RPMI7951 (cell line): ENCODE results near the gene VPS52. TPM values are rescaled to one million over a fixed set of nuclear protein-coding genes. Genes with fewer than 3 reads are reported as not detected.
A peak's percentile ranks its signal among the peaks of the same experiment; 100 is the strongest.
"Not testable (repeated sequence)": the region's sequence is repeated elsewhere in the genome, so short reads cannot be mapped to it uniquely, and the experiment has no call there.

Experiments used
- DNase-seq: peaks from one replicate; pipeline ENCODE4 v3.0.0-alpha.2; 2012; ENCODE audit warnings: low read depth
- total RNA-seq: library from RNA; depleted of rRNA; stranded (reverse); fragments of >200 nt; shearing (Covaris generic); gene quantifications from 2 replicates; pipeline ENCODE4 v1.2.3, GENCODE V29; 2014

Gene VPS52
- total RNA-seq, 1 experiment from 2014 or later, result 43.1 TPM

DNA sequence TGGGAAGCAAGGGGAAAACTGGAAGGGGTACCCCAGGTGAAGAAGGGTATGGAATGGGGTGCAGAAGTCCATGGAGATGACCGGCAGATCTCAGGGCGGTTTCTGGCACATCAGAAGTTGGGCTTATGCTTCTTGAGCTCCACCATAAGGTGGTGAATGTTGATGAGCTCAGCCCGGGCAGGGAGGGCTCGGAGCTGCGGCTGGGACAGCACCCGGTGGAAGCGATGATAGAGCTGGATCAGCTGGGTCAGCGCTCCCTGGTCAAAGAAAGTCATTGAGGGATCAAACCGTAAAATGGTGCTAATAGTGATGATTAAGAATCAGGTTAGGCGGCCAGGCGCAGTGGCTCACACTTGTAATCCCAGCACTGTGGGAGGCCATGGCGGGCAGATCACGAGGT is 20.9 kb downstream of the VPS52 start:
- DNase-seq, result no peak

DNA sequence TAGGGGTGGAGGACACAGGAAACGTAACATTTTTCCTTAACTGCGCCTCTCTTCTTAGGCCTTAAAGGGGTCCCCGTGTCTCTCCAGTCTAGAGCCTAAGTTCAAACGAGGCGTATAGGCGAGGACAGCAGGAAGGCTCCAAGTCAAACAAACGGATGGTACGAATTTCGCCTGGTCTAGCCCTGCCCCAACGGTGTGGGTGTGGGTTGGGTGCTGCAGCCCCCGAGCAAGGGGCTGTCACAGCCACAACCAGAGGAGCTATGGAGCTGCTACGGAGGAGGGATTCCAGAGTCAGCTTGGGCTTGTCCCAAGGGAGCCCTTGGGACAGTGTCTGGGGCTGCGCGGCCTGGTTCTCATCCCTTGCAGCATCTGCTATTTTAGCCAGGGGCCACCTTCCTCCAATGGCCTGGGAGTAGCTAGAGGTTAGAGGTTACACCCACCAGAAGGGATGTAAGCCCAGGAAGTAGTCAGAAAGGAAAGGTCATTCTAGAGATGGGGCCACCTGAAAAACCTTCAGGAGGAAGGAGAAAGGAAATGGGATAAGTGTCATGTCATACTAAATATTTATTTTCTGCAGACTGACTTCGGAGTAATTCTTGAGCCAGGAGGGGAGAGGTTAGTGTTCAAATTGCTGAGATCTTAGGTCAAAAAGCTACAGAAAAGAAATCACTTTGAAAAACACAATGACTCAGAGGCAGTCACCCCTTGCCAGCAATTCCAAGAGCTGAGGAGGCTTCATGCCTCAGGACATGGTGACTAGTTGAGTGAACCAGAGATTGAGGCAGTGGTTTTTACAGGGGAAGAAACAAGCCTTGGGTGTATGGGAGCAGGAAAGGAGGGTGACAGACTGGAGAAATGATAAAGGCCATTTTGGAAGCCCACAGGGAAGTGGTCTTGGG is 21.7 kb downstream of the VPS52 start:
- peak; percentile 95 for DNase-seq

DNA sequence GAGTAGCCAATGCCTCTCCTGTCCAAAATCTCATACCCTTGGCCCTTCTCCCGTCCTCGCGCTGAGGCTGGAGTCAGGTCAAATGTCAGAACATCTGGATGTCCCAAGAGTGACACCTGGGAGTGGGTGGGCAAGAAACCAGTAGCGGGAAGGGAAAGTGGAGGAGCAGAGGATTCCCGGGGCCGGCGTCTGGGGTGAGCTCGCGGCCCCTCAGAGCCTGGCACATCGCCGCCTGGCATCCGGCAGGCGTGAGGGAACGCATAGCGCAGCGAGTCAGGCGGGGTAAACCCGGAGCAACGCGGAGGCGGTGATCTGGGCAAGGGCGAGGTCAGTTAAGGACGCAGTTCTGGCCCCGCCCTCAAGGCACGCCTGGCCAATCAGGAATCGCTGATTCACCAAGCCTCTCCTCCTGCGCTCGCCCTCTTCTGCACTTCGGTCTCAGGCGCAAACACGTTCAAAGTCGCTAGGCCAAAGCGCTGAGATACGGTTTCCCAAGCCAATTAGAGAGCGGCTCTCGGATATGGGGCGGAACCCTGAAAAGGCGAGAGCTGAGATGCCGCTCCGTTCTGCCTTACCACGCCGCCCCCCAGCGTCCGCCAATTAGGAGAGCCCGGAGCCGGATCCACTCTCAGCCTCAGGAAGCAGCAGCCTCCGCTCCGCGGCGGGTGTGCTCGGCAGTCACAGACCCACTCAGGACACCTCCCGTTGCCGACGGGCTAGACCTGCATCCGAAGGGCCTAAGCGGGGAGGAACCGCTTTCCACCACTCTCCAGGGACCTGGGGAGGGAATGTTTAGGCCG is 22.5 kb downstream of the VPS52 start:
- DNase-seq, result peak; percentile 100

DNA sequence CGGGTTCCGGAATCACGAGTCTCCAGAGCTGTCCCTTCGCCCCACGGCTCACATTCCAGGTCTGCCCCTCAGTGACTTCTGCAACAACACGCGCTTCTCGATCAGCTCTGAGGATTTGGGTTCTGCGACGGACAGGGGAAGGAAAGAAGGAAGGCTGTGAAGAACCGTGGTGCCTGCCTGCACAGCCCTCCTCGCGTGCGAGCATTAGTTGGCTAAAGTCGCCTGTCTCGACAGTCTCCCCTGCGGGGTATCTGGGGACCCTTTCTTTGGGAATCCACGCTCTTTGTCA is 23.1 kb downstream of the VPS52 start:
- DNase-seq, result peak; percentile 57

DNA sequence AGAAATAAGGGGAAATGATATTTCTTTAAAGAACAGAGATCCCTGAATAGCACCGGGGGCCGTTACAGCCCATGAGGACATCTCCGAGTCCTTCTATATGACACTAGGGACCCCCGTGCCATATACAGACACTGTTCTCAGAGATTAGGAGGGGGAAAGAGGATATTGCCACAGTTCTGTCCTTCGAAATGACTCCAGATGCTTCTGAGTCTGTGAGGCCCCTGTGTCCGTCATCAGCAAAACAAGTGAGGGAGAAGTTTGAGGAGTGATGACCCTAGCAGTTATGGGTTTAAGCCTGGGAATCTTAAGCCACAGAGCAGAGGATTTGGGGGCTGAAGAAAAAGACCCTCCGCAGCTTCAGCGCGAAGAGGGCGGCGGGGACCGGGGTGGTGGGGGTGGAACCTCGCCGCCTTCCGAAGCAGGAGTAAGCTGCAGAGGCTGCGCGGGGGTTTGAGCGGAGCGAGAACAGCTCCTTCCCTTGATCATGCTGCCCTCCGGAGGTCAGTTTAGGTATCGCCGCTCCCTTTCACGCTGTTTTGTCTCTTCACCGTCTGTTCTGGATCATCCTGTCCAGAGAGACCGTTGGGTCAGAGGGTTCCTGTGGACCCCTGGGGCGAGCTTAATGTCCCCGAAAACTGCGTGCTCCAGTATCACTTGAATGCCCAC is 23.6 kb downstream of the VPS52 start:
- peak; percentile 81 for DNase-seq

DNA sequence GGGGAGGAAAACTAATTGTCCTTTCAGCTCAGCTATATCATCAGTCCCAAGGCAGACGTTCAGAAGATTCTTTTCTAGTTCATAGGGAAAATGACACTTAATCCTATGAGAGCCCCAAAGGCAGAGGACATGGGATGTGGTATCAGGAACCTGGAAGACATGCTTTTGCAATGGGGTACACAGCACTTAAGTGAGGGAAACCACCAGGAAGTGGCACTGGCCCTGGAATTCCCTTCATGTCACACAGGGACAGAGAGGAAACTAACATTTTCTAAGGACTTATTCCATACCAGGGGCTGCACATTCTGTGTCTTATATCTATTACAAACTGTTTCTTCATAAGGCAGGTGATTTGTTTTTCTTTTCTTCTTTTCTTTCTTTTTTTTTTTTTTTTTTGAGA is 28.2 kb downstream of the VPS52 start:
- no peak for DNase-seq

DNA sequence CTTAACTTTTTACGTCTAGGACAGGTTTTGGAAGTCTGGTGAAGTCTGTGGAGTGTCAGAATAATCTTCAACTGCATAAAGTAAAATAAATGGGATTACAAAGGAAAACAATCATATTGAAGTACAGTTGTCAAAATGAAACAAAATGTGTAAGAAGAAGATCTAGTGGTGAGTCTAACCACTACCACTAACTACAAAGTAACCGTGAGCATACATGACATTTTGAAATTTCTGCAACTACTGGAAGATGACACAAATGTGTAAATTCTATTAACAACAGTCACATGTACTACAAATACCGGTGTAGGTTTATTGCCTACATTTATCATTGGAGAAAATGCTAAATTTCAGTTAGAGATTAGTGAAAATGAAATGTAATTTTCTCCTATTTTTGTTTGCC is 29.7 kb downstream of the VPS52 start:
- DNase-seq, result no peak

DNA sequence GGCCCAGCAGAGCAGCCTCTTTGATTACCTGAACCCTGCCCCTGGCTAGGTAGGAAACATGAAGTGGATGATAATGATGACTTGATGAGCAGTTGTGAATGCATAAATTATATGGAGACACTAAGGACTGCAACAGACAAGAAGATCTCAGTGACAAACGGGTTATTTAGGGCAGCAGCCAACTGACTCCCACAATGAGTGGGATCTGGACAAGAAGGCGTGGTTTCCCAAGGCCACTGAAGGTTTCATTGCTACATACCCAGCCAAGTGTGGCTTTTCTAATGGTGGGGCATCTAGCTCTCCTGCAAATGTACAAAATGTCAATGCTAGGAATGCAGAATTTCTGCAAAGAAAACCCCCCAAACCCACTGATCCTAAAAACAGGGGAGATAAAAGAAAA is 33.9 kb downstream of the VPS52 start:
- no peak for DNase-seq

DNA sequence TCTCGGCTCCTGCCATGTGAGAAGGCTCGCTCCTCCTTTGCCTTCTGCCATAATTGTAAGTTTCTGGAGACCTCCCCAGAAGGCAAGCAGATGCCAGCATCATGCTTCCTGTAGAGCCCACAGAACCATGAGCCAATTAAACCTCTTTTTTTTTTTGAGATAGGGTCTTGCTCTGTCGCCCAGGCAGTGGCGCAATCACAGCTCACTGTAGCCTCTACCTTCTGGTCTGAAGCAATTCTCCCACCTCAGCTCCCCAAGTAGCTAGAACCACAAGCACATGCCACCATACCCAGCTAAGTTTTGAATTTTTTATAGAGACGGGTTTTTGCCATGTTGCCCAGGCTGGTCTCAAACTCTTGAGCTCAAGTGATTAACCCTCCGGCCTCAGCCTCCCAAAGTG is 34.8 kb downstream of the VPS52 start:
- no peak for DNase-seq

DNA sequence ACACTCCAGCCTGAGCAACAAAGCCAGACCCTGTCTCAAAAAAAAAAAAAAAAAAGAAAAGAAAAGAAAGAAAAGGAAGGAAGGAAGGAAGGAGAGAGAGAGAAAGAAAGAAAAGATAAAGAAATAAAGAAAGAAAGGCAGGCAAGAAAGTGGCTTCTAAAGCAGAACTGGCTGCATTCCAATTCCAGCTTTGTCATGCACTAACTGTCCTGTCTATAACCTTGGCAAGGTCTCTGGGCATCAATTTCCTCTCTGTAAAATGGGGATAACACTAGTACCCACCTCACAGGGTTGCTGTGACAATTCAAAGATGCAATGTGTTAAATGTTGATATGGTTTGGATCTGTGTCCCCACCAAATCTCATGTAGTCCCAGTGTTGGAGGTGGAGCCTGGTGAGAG is 35.3 kb downstream of the VPS52 start:
- DNase-seq, result no peak

DNA sequence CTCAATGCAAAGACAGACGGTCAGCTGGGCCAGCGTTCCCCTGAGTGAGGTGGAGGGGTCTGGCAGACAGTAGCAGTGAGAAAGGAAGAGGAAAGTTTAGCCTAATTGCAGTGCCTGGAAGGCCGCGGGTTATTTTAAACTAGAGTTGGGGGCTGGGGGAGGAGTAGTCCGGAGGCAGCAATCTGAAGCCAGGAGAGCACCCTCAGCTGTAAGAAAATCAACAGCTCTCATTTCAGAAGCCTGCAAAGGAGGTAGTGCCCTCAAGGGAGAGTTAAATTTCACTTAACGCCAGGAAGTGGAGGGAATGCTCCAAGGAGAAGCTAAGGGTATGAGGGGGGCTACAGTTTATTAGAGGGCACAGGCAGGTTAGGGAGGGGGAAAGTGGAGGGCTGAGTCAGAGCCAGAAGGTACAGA is 36.4 kb downstream of the VPS52 start:
- no peak for DNase-seq

DNA sequence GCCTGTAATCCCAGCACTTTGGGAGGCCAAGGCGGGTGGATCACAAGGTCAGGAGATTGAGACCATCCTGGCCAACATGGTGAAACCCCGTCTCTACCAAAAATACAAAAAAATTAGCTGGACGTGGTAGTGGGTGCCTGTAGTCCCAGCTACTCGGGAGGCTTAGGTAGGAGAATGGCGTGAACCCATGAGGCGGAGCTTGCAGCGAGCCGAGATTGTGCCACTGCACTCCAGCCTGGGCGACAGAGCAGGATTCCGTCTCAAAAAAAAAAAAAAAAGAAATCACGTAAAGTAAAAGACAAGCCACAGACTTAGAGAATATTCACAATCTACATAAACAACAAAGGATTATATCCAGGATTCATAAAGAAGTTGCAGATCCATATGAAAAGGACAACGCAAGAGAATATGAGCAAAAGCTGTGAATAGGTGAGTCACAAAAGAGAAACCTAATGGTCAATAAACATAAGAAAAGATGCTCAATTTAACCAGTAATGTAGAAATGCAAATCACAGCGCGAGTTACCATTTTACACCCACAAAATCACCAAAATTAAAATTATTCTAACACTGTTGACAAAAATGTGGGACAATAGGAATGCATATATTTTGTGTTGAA is 45.1 kb downstream of the VPS52 start:
- DNase-seq, result not testable (repeated sequence)

DNA sequence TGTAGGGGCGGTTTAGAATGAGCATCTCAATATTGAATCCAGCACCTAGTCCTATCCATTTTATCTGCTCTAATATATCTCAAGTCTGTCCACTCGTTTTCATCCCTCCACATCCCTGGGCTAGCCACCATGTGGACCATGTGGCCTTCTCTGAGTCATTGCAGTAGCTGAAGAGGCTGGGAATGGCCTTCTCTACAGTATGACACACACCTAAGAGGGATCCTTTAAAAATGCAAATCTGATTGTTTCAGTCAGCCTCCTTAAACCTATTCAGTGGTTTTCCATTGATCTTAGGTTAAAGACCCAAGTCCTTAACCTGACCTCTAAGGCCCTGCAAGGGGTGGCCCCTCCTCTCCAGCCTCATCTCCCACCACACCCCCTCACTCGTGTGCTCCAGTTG is 54.0 kb downstream of the VPS52 start:
- DNase-seq, result peak; percentile 23

DNA sequence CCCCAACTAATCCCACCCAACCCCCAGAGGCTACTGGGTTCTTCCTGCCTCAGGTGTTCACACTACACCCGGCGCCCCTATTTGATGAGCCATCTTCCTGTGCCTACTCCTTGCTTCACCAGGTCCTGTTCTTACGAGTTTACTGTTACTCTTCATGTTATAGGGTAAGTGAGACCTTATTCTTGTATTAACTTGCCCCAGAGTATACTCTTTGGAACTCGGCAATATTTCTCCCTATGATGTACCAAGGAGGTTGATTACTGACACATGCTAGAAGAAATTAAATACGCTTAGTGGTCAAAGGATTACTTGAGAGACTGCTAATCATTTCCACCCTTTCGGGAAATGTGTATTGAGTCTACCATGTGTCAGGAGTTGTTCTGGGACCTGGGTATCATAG is 54.4 kb downstream of the VPS52 start:
- no peak for DNase-seq

DNA sequence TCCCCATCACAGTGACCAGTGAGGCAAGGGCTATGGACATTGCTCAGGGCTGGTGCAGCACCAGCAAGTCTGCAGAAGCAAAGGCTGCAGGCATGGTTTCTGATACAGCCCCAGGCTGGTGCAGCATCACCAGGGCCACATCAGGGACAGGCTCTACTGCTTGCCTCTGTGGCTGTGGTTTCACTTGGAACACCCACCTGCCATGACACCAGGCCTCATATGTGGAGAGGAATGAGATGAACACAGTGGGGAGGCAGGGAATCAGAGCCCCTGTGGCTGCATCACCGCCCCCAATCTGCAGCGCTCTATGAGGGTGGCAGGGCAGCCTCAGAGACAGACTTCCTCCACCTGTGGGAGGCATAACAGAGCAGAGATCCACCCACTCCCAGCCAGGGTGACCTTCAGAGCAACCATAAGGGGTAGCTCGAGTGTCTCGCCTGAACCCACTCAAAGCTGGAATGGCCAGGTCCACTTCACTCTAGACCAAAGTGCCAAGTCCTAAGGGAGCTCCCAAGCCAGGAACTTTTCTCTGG is 55.5 kb downstream of the VPS52 start:
- no peak for DNase-seq

DNA sequence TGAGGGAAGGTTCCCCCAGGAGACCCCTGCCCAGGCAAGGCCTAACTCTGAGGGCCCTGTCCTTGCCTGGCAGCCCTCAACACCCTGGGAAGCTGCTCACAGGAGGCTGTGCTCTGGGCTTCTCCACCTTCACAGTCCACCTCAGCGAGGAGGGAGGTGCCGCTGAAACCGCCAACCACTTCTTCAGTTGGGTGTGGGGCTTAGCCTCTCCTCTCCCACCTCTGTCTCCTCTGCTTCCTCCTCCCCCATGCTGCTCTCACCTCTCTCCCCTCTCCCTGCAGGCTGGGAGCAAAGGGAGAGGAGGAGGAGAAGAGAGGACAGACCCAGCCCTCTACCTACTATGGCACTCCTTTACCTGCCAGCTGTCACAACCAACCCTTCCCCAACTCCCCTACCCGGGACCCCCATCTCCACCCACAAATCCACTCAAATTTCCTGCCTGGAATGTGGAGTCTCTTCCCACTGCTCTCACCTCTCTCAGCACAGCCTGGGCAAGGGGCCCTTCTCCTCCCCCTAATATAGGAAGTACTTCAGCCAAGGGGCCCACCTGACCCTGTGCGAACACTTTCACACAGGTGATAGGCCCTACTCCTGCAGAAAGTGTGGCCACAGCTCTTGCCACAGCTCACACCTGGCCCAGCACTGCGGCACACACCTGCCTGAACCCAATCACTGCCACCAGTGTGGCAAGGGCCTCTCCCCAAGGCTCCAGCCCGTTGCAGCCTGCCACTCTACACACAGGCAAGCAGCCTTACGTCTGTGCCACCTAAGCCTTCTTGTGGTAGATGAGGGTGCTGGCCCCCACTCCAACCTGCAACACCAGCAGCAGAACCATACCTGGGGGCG is 56.2 kb downstream of the VPS52 start:
- no peak for DNase-seq

DNA sequence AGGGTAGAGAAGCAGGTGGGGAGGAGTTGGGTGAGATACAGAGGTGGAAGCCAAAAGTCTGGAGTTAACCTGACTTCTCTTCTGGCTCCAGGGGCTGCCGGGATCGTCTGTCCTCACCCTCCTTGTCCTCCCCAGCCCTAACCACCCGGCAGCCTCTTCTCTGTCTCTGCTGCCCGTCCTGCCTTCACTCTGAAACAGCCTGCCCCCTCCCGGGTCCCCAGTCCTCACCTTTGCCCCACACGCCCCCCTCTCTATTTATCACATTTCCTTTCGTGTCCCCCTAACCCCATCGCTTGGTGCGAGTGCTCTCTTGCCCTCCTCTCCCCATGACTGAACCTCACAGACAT is 57.7 kb downstream of the VPS52 start:
- DNase-seq, result no peak

DNA sequence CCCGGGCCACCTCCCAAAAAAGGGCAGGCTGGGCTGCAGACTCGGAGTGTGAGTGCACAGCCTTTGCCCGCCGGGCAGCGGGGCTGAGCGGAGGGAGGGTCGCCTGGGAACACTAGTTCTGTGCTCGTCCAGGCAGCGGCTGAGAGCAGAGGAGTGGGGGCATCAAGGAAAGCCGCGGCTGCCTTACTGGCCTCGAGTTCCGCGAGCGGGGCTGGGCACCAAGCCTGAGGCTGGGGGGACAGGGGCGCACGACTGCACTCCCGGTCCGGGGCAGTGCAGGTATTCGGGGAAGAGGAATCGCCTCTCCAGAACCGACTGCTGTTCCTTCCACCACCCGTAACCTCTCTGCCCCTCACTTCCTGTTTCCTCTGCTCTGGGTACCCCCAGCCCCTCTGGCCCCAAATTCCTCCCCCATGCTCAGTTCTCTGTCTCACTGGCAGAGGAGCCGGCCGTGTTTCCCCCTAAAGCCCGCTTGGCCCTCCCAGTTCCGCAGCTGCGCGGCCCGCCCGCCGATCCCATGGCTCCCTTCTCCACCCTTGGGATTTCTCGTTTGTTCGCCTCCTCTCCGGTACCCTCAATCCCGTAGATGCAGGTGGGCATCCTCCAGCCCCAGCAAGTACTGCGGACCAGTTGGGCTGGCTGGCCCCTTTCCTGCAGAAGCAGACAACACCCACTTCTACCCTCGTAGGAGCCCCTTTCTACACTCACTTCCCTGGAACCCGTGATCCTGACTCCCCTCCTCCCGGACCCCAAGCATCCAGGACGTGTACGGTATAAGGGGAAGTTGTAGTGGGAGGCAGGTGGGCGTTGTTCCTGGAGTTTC is 58.3 kb downstream of the VPS52 start:
- no peak for DNase-seq

DNA sequence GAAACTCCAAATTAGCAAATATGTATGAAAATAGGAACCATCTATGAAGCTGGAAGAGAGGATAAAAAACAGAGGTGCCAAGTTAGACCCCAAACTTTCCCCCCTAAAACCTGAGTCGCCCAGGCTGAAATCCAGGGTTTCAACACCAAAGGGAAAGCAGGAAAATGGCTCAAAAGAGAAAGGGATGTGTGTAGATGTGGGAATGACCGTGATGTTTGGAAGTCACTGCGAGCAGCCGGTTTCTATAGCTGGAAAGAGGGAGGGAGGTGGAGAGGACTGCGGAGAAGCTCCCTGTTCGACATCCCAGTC is 58.9 kb downstream of the VPS52 start:
- DNase-seq, result peak; percentile 30

DNA sequence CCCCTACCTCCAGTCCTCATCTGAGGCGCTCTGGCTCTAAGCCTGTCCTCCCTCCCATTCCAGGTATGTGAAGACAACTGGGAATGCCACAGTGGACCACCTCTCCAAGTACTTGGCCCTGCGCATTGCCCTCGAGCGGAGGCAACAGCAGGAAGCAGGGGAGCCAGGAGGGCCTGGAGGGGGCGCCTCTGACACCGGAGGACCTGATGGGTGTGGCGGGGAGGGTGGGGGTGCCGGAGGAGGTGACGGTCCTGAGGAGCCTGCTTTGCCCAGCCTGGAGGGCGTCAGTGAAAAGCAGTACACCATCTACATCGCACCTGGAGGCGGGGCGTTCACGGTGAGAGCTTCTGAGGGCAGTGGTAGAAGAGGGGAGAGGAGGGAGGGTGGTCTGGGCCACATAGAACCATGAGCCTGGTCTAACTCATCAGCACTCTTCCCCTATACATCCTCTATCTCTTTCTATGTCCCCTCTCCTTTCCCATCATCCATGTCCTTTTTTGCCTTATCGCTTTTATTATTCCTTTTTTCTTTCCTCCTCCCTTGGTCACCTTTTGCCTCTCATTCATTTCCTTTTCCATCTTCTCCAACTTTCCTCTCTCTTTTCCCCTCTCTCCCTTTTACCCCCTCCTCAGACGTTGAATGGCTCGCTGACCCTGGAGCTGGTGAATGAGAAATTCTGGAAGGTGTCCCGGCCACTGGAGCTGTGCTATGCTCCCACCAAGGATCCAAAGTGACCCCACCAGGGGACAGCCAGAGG is 59.8 kb downstream of the VPS52 start:
- no peak for DNase-seq
